Activated CD4-positive, alpha-beta T cell treated with anti-CD3 and anti-CD28 coated beads, Interleukin-10, Interleukin-2, amounts not matched to agents 100 ng/mL and 50 ng/mL, durations not matched to agents 16 hours and 8 hours (primary cell): Measurements from ENCODE around the gene FBXL7.

Source experiments
- DNase-seq: peaks from one replicate; pipeline ENCODE4 v3.0.0-alpha.2; 2020

Gene FBXL7

GRCh38 chr5:15506146-15506545 lies 6.2 kb downstream of the FBXL7 start:
- no peak for DNase-seq

GRCh38 chr5:15506897-15507296 lies 6.9 kb downstream of the FBXL7 start:
- DNase-seq = no peak

- no peak for DNase-seq
Measured at GRCh38 chr5:15510092-15510491, 10.1 kb downstream of the FBXL7 start.

GRCh38 chr5:15510831-15511230 lies 10.9 kb downstream of the FBXL7 start:
- no peak for DNase-seq

DNA sequence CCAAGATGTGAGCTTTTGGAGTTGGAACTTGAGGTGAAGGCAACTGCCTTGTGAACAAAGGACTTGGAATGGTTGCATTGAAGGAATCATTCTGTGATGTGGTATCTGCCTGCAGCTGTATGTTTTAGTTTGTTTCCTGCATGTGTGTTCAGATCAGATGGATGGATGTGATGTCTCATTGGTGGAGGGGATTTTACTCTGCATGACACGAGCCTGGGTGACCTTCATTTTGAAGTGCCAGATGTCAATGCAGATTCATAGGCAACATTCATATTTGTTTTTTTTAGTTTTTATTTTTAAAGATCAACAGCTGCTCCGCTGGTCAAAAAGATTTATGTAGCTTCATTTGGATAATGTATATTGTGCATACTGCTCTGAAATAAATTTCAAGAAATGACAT lies 13.5 kb downstream of the FBXL7 start:
- no peak for DNase-seq

DNA sequence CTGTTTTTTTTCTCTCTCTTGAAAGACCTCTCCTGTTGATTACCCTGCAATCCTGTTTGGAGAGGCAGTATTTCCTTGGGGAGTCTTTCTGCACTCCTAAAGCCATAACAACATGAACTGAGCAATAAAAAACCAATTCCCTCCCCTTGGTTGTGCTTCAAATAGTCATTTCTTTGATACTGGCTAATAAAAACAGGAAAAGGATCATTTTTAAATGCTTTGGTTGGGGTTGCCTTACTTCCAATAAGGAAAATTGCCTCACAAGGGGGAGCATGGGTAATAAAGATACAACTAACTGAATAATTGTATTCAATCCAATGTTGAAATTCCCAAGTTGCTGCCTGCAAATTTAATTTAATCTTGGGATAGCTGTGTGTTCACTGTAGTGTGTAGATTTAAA lies 13.9 kb downstream of the FBXL7 start:
- no peak for DNase-seq

DNA sequence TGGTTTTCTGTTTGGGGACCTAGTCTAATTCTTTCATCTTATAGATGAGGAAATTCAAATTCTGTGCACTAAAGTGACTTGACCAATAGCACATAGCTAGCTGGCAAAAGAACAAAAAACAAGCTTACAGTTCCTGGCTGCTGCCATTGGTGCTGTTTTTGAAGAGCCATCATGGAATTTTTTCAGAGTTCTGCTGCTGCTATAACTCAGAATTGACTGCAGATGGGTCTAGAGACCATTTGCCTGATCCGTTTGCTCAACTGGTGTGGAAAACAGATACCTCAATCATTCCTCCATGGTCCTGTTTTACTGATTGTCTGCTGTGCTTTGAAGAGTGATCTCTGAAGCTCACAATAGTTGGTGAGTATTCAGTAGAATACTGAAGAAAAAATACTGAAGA lies 15.2 kb downstream of the FBXL7 start:
- DNase-seq = no peak

GRCh38 chr5:15516486-15516885 lies 16.5 kb downstream of the FBXL7 start:
- no peak for DNase-seq

DNA sequence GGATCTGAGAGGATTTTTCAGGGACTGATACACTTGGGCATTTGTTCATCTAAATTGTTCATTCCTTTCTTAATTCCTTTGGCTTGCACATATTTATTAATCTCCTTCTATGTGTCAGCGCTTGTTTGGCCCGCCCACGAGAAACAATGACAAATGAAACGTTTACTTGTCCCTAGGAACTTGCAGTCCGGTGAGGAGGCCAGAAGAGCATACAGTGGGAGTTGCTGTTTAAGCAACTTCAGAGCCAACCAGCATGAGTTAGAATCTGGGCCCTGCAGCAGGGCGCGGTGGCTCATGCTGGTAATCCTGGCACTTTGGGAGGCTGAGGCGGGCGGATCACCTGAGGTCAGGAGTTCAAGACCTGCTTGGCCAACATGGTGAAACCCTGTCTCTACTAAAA lies 18.8 kb downstream of the FBXL7 start:
- DNase-seq = no peak

- DNase-seq = no peak
Measured at GRCh38 chr5:15520856-15521255, 20.9 kb downstream of the FBXL7 start.

GRCh38 chr5:15521381-15522186 lies 21.6 kb downstream of the FBXL7 start:
- DNase-seq = no peak

DNA sequence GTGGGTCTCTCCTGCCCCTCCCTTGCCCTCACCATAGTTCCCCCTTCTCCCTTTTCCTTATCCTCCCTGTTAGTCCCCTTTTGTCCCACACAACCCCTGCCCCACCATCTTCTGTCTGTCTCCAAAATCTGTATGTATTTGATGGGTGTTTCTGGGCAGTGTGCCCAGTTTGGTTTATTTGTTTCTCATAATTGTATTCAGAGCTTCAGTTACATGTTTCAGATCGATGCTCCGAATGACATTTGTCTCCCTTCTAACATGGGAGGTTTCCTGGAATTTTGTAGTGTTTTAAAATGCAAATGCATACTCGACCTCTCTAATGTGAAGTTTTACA lies 22.2 kb downstream of the FBXL7 start:
- DNase-seq = no peak

GRCh38 chr5:15524712-15525111 lies 24.7 kb downstream of the FBXL7 start:
- no peak for DNase-seq

DNA sequence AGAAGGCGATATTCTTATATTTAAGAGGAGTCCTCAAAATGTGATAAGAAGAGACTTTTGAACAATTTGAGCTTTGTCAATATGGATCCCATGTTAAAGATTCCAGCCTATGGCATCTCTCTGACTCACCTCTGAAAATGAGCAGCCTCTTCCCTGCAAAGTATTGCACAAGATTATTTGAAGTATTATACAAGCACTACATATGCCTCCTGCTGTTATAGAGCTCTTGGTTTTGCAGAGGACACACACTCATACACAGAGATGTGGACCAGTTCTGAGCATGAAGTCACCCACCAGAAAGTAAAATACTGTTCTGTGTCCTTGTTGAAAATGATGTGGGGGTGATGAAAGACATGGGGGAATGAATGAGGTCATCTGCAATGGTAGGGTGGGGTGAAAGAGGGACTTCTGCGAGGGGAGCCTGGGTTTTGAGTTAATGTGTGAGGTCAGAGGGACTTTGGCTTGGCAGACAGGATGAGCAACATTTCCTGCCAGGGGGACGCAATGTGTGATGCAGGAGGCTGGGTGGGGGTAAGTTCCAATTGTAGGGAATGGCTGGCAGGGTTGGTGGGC lies 25.8 kb downstream of the FBXL7 start:
- no peak for DNase-seq

DNA sequence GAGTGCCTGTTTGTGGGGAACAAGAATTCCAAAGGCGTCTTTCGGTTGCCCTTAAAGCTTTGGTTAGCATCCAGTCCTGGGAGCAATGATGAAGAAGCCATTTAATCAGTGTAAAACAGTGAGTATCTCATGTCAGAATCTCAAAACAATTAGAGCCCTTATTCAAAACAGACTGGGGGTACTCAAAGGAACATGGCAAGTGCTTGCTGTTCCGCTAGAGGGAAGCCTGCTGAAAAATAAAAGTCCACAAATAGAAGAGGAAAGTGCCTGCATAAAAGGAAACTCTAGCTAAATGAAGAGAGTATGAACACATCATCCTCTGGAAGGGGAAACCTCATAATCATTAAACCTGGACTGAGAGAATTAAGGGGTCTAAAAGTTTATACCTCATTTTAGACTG lies 26.4 kb downstream of the FBXL7 start:
- DNase-seq = no peak

DNA sequence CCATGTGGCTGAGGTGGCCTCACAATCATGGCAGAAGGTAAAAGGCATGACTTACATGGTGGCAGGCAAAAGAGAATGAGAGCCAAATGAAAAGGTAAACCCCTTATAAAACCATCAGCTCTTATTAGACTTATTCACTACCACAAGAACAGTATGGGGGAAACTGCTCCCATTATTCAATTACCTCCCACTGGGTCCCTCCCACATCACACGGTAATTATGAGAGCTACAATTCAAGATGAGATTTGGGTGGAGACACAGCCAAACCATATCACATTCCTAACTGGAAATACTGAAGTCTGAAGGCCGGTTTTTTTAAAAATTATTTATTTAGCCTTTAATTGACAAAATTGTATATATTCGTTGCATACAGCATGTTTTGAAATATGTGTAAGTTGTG lies 28.5 kb downstream of the FBXL7 start:
- no peak for DNase-seq

GRCh38 chr5:15529013-15529412 lies 29.0 kb downstream of the FBXL7 start:
- no peak for DNase-seq

GRCh38 chr5:15529821-15530220 lies 29.8 kb downstream of the FBXL7 start:
- no peak for DNase-seq

DNA sequence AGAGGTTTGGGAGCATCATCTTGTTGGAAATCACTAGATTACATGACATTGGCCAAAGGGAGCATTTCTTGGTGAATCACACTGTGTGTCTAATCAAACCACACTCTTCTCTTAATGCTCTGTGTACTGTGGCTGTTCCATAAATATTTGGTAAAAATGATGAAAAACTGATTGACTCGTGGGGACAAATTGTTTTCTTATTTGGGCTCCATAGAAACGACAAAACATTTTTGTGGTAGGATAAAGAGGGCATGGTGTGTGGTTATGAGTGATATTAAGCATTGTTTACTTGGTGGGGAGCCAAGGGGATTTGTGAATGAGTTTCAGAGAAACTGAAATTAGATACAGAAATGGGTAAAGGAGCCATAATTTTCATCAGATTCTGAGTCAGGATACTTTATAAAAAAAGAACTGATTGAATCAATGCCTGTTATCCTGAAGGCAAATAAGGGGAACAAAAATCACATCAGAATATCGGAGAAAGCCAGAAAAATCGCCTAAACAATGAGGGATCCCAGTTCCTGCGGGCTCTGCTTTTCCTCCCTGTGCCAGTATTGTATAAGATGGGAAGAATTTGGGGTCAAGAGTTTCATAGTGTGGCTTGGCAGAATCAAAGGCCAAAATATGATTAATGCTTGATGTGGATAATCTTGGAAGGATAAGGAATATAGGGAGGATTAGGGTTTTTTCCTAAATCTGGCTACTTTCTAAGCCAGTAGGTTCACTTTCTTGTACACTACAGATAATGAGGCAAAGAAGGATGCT lies 33.3 kb downstream of the FBXL7 start:
- DNase-seq = no peak

DNA sequence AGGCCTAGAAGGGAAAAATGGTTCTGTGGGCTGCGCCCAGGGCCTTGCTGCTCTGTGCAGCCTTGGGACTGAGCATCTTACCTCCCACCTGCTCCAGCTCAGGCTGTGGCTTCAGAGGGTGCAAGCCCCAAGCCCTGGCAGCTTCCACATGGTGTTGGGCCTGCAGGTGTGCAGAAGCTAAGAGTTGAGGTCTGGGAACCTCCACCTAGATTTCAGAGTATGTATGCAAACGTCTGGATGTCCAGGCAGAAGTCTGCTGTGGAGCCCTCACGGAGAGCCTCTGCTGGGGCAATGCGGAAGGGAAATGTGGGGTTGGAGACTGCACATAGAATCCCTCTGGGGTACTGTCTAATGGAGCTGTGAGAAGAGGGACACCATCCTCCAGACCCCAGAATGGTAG lies 36.0 kb downstream of the FBXL7 start:
- no peak for DNase-seq

DNA sequence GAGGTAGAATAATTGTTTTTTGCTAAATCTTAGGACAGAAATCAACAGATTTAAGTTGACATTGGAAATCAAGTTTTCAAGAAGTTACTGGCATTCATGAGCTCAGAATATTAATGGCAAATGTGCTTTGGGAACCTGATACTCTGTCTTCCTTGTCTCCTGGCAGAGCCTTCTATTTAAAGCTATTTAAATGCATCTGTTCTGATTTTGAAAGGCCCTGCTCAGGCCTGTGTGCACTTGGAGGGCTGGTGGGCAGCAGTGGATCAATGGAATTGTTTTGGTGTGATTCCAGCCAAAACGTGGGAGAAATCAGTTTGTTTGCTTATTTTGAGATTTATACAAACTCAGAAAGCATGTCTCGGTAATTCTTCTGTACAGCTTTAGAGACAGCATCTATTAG lies 38.5 kb downstream of the FBXL7 start:
- DNase-seq = no peak

GRCh38 chr5:15539951-15540350 lies 40.0 kb downstream of the FBXL7 start:
- DNase-seq = no peak

- no peak for DNase-seq
Measured at GRCh38 chr5:15544039-15544438, 44.1 kb downstream of the FBXL7 start.

DNA sequence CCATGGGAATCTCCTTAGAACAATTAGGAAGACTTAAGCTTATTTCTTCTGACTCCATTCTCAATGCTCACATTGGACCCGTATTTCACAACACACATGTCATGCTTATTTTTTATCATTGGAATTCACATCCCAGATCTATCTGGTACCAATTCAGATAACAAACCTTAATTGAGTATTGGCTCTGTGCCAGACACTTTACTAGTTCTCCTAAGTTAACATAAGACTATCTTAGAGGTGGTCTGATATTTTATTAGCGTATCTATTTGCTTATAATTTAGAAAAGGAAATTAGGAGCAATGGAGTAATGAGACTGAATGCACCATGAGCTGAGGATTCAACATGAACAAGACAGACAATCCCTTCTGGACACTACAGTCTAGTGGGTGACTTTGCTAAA lies 45.1 kb downstream of the FBXL7 start:
- DNase-seq = no peak
